NB4 (cell line): ENCODE results near the gene RBPMS2.

Source experiments
- MYC ChIP-seq: IDR thresholded peaks from 2 replicates; pipeline ENCODE4 v1.6.1; 2011; ENCODE audit warnings: low read depth, low read length
- POLR2A ChIP-seq: IDR thresholded peaks from 2 replicates; pipeline ENCODE4 v1.6.1; 2011; ENCODE audit warnings: mild to moderate bottlenecking; ENCODE audit not compliant: insufficient read length; ENCODE audit errors: extremely low read depth
- TF ChIP-seq, protein P1 (sequence below): IDR thresholded peaks from one replicate; pipeline ENCODE4 v1.5.1; 2012; ENCODE audit warnings: low read depth, low read length

DNA sequence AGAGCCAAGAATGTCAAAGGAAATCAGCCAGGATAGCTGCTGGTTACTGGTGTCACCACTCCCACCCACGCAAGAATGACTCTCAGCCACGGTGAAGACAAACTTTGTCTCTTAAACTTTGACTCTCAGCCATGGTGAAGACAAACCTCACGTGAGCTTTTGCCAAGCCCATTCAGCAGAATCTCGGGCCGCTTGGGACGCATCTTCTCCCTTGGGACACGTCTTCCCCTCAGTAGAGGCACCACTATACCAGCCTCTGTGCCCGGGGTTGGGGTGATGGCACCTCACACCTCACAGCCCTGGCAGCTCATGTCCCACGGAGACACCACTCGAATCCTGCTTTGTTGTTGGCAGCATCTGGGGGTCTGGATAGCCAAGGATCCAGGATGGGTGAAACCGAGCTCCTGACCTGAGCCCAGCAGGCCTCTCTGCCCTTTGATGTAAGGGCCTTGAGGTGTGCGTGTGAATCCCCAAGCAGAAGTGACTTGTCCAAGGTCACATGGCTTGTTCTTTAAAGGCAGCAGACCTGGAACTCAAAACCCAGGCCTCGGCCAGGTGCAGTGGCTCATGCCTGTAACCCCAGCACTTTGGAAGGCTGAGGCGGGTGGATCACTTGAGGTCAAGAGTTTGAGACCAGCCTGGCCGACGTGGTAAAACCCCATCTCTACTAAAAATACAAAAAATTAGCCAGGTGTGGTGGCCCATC, 21.8 kb downstream of the RBPMS2 start:
- TF ChIP-seq POLR2A, result no peak
- TF ChIP-seq, protein P1, sequence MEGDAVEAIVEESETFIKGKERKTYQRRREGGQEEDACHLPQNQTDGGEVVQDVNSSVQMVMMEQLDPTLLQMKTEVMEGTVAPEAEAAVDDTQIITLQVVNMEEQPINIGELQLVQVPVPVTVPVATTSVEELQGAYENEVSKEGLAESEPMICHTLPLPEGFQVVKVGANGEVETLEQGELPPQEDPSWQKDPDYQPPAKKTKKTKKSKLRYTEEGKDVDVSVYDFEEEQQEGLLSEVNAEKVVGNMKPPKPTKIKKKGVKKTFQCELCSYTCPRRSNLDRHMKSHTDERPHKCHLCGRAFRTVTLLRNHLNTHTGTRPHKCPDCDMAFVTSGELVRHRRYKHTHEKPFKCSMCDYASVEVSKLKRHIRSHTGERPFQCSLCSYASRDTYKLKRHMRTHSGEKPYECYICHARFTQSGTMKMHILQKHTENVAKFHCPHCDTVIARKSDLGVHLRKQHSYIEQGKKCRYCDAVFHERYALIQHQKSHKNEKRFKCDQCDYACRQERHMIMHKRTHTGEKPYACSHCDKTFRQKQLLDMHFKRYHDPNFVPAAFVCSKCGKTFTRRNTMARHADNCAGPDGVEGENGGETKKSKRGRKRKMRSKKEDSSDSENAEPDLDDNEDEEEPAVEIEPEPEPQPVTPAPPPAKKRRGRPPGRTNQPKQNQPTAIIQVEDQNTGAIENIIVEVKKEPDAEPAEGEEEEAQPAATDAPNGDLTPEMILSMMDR, result no peak
- TF ChIP-seq MYC, result no peak
